HepG2 (cell line): ENCODE results near the gene DEFB112. TPM values are rescaled to one million over a fixed set of nuclear protein-coding genes. Genes with fewer than 3 reads are reported as not detected.

Experiments used
- ATAC-seq: fragments of 200-7000 bp; cut with Tn5 transposase; 3 replicates; pipeline ENCODE4 v1.9.1; 2020; ENCODE audit warnings: mild to moderate bottlenecking, moderate library complexity
- BruUV-seq: library from RNA; stranded (reverse); fragments of 400-500 nt; replicated peaks from 2 replicates; lab custom pipeline; 2021; lab: Mats Ljungman, UMichigan
- CTCF ChIA-PET: fragments of 300-600 bp; formaldehyde crosslinking; extraction: SDS; loops from one replicate; lab custom pipeline; 2021; ENCODE audit warnings: low total read pairs, inconsistent platforms, low intra/inter-chr PET ratio; lab: Yijun Ruan, JAX
- POLR2A ChIA-PET: fragments of 350-600 bp; sonication (Branson Sonifier 250); formaldehyde crosslinking; loops from one replicate; lab custom pipeline; 2020; ENCODE audit warnings: antibody characterized with exemption, inconsistent platforms; lab: Yijun Ruan, JAX
- DNase-seq: peaks from one replicate; pipeline ENCODE4 v3.0.0-alpha.2; 2015; ENCODE audit warnings: low spot score
- FAIRE-seq: peaks from 3 replicates; lab custom pipeline; 2011; peaks lifted over from hg19 to GRCh38; lab: Jason Lieb, UNC
- H2AFZ ChIP-seq: one replicate; pipeline ENCODE4 v1.6.1; 2011; ENCODE audit warnings: low read length, inconsistent platforms
- H3K27ac ChIP-seq: fragments of 300-600 bp; 3 replicates; pipeline ENCODE4 v1.8.0; 2011; ENCODE audit warnings: mixed run types, mild to moderate bottlenecking, mixed read lengths, low read length, inconsistent platforms; ENCODE audit not compliant: insufficient read depth; ENCODE audit errors: extremely low read length
- H3K27me3 ChIP-seq, 2 experiments: fragments of 200-600 bp in 1 of 2; 2 replicates in 1 of 2; 3 replicates in 1 of 2; pipeline versions ENCODE4 v1.6.0 to v1.8.0; 2011; ENCODE audit warnings: low read length in 2 of 2, mild to moderate bottlenecking in 2 of 2, moderate library complexity in 2 of 2, inconsistent platforms in 1 of 2; ENCODE audit not compliant: insufficient read depth in 2 of 2, control insufficient read depth in 1 of 2
- H3K36me3 ChIP-seq, 2 experiments: fragments of 200-600 bp in 1 of 2; replicated peaks in 1 of 2; 2 replicates in 1 of 2; 3 replicates in 1 of 2; pipeline versions ENCODE4 v1.5.1 to v1.8.0; 2011; ENCODE audit warnings: low read length in 2 of 2, inconsistent platforms in 1 of 2; ENCODE audit not compliant: insufficient read depth in 2 of 2, control insufficient read depth in 1 of 2
- H3K4me1 ChIP-seq: 2 replicates; pipeline ENCODE4 v1.5.1; 2012; ENCODE audit warnings: low read length, inconsistent platforms; ENCODE audit not compliant: insufficient read depth
- H3K4me2 ChIP-seq: 2 replicates; pipeline ENCODE4 v1.6.0; 2011; ENCODE audit warnings: low read depth, low read length, inconsistent platforms
- H3K4me3 ChIP-seq, 3 experiments: fragments of 200-600 bp in 1 of 3; sonication (generic), shearing (Covaris generic) in 1 of 3; replicated peaks in 1 of 3; 2 replicates each; pipeline ENCODE4 v1.5.1; 2011 to 2016; ENCODE audit warnings: low read length in 3 of 3, inconsistent platforms in 2 of 3, low read depth in 2 of 3, mild to moderate bottlenecking in 2 of 3, control low read depth in 1 of 3, mixed read lengths in 1 of 3; ENCODE audit not compliant: insufficient read depth in 1 of 3
- H3K79me2 ChIP-seq: one replicate; pipeline ENCODE4 v1.6.1; 2011; ENCODE audit warnings: low read length, inconsistent platforms; ENCODE audit not compliant: insufficient read depth
- H3K9ac ChIP-seq: 2 replicates; pipeline ENCODE4 v1.6.0; 2011; ENCODE audit warnings: mild to moderate bottlenecking, low read depth, low read length, inconsistent platforms; ENCODE audit not compliant: insufficient read depth
- H3K9me3 ChIP-seq: 2 replicates; pipeline ENCODE4 v1.5.1; 2012; ENCODE audit warnings: mild to moderate bottlenecking, low read length
- H4K20me1 ChIP-seq: 2 replicates; pipeline ENCODE4 v1.6.0; 2011; ENCODE audit warnings: inconsistent platforms, mild to moderate bottlenecking, low read length, moderate library complexity; ENCODE audit not compliant: insufficient read depth
- ARHGAP35 ChIP-seq: sonication (generic); formaldehyde crosslinking; IDR thresholded peaks from 2 replicates; pipeline ENCODE4 v1.9.0; 2022; ENCODE audit warnings: mild to moderate bottlenecking, inconsistent platforms, moderate library complexity, missing genetic modification reagents, borderline replicate concordance
- CEBPZ ChIP-seq: IDR thresholded peaks from 2 replicates; pipeline ENCODE4 v1.6.1; 2012; ENCODE audit warnings: low read length, improper control_type of control experiment
- FOXC1 ChIP-seq: sonication (generic); formaldehyde crosslinking; IDR thresholded peaks from 2 replicates; pipeline ENCODE4 v1.8.0; 2022; ENCODE audit warnings: mild to moderate bottlenecking, missing genetic modification reagents, borderline replicate concordance
- FOXP4 ChIP-seq: sonication (generic); formaldehyde crosslinking; IDR thresholded peaks from 2 replicates; pipeline ENCODE4 v1.4.0; 2020; ENCODE audit warnings: missing genetic modification reagents
- GATA4 ChIP-seq: sonication (generic); IDR thresholded peaks from 2 replicates; pipeline ENCODE4 v1.6.1; 2016; ENCODE audit warnings: antibody characterized with exemption, low read depth, borderline replicate concordance
- HDAC6 ChIP-seq: fragments of 200-600 bp; sonication (generic); IDR thresholded peaks from 2 replicates; pipeline ENCODE4 v1.7.0; 2017; ENCODE audit warnings: mild to moderate bottlenecking, antibody characterized with exemption, low read length, low read depth
- HHEX ChIP-seq: IDR thresholded peaks from 2 replicates; pipeline ENCODE4 v1.6.1; 2016; ENCODE audit warnings: control low read depth
- ZNF567 ChIP-seq: sonication (generic); formaldehyde crosslinking; IDR thresholded peaks from 2 replicates; pipeline ENCODE4 v1.8.1; 2023; ENCODE audit warnings: mild to moderate bottlenecking, missing genetic modification reagents, borderline replicate concordance
- ZNF614 ChIP-seq: IDR thresholded peaks from 2 replicates; pipeline ENCODE4 v1.6.1; 2018; ENCODE audit warnings: missing biosample characterization, missing genetic modification reagents, inconsistent platforms, borderline replicate concordance
- ZNF619 ChIP-seq: sonication (generic); formaldehyde crosslinking; IDR thresholded peaks from 2 replicates; pipeline ENCODE4 v1.4.0; 2020; ENCODE audit warnings: mild to moderate bottlenecking, missing genetic modification reagents
- ZNF770 ChIP-seq: sonication (generic); formaldehyde crosslinking; IDR thresholded peaks from 2 replicates; pipeline ENCODE4 v1.5.0; 2020; ENCODE audit warnings: mild to moderate bottlenecking, missing genetic modification reagents
- ZNF800 ChIP-seq: sonication (generic); formaldehyde crosslinking; IDR thresholded peaks from 2 replicates; pipeline ENCODE4 v1.4.0; 2020; ENCODE audit warnings: missing genetic modification reagents
- ZUFSP ChIP-seq: sonication (generic); formaldehyde crosslinking; IDR thresholded peaks from 2 replicates; pipeline ENCODE4 v1.9.0; 2021; ENCODE audit warnings: missing genetic modification reagents, mild to moderate bottlenecking, borderline replicate concordance
- WGBS: methylation state at CpG from one replicate; pipeline ENCODE4 v1.1.6; 2017; ENCODE audit warnings: low lambda C conversion rate; 5-methylcytosine and 5-hydroxymethylcytosine counted together
- in situ Hi-C: cut with HindIII; loops from 2 replicates; pipeline ENCODE4 v1.10.0; 2017; ENCODE audit warnings: low pct_unique_long_range_greater_than_20kb; ENCODE audit not compliant: extremely low pct_ligation_motif_present
- intact Hi-C: fragments of 100-400 bp; cut with micrococcal nuclease; formaldehyde crosslinking; loops from one replicate; pipeline ENCODE4 v1.10.0; 2022; ENCODE audit not compliant: unreplicated experiment
- polyA plus RNA-seq, 8 experiments: library from polyadenylated mRNA; depleted of rRNA in 3 of 8; stranded (reverse) in 7 of 8; unstranded in 1 of 8; fragments of >200 nt; fragmentation: Illumina TruSeq in 4 of 8; extraction: Trizol in 4 of 8; gene quantifications; 2 replicates each; pipeline versions ENCODE4 v1.2.1 to v1.2.3, GENCODE V29; 2011 to 2016; ENCODE audit warnings: low read depth in 4 of 8, missing spikeins in 1 of 8, mixed read lengths in 1 of 8; ENCODE audit not compliant: insufficient read depth in 1 of 8
- total RNA-seq, 5 experiments: library from RNA; depleted of rRNA; stranded (reverse); fragments of >200 nt; fragmentation: Illumina TruSeq; extraction: Trizol; gene quantifications; 2 replicates each; pipeline ENCODE4 v1.2.3, GENCODE V29; 2016; ENCODE audit warnings: low read depth in 1 of 5

Gene DEFB112
- total and polyA plus RNA-seq, 2 of the 13 experiments (the other 11 are each of a cell fraction or from before 2014, with no cell fraction given) = not detected

GRCh38 chr6:50056242-50056641 is 6.5 kb upstream of the DEFB112 start:
- H3K36me3 ChIP-seq = no peaks in the 10 kb centered on the region
- no peak for DNase-seq
- intact Hi-C loops = no loop called here
- no peak overlapping the region for H3K27ac ChIP-seq
- BruUV-seq = no TSS peak
- no peak overlapping the region for H3K4me2 ChIP-seq
- no peaks in the 10 kb centered on the region for H3K79me2 ChIP-seq
- no peak for FAIRE-seq
- 3% methylated on average over 1 of the region's 1 CpG for WGBS
- ChIA-PET CTCF (no interaction called here), POLR2A (no interaction called here)
- in situ Hi-C loops = no loop called here
- no peak overlapping the region for H3K9ac ChIP-seq
- no peaks in the 10 kb centered on the region for H3K9me3 ChIP-seq
- no peaks in the 10 kb centered on the region for H3K4me1 ChIP-seq
- ATAC-seq = no peak
- H4K20me1 ChIP-seq = no peaks in the 10 kb centered on the region
- H3K27me3 ChIP-seq = no peaks in the 10 kb centered on the region
- H2AFZ ChIP-seq = no peak overlapping the region
- no peak overlapping the region for H3K4me3 ChIP-seq
- no peak for TF ChIP-seq ARHGAP35
- no peak for TF ChIP-seq HHEX (CRISPR knock-in tag)
- no peak for TF ChIP-seq ZUFSP (CRISPR knock-in tag)
- no peak for TF ChIP-seq ZNF770 (CRISPR knock-in tag)
- no peak for TF ChIP-seq HDAC6
- no peak for TF ChIP-seq FOXC1 (CRISPR knock-in tag)
- TF ChIP-seq FOXP4 (CRISPR knock-in tag) = no peak
- TF ChIP-seq ZNF614 (CRISPR knock-in tag) = no peak
- TF ChIP-seq GATA4 = no peak
- no peak for TF ChIP-seq ZNF567 (CRISPR knock-in tag)
- TF ChIP-seq ZNF619 (CRISPR knock-in tag) = no peak
- no peak for TF ChIP-seq CEBPZ
- TF ChIP-seq ZNF800 (CRISPR knock-in tag) = no peak
